GM11168 (cell line): ENCODE measurements around the gene CDH23.

Experiments
- in situ Hi-C: fragments of 300-500 bp; cut with MboI; formaldehyde crosslinking; loops from one replicate; pipeline ENCODE4 v1.12.0; 2022; ENCODE audit warnings: low sequenced_read_pairs; ENCODE audit not compliant: unreplicated experiment

The CDH23 gene

DNA sequence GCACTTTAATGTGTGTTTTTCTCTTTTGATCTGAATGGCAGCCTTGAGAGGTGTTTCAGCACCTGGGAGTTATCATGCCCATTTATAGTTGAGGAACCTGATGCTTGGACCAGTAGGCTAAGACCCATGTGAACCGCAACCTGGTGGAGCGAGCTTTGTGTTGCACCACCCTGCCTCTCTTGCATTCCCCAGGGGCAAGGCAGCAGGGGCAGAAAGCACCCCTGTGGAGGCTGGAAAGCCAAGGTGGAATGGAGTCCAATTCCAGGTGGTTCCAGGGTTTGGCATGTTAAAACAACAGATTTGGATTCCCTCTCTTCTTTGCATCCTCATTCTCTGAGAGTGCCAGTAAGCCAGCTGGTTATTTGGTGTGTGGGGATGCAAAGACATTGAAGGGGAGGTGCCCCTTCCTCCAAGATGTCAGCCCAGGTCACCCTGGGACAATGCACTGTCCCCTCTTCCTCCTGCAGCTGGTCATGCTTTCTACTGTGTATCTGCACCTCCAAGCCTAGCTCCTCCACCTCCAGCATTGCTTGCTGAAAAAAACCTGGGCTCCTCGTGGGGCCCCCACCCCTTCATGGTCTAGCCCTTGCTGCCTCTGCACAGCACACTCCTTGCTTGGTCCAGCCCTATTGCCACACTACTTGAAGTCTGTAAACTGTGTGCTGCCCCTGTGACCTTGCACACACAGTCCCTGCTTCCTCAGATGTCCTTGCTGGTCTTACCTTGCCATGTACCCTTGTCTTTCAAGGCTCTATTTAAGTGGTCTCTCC lies 5.6 kb upstream of the CDH23 start:
- in situ Hi-C loops, result no loop called here

DNA sequence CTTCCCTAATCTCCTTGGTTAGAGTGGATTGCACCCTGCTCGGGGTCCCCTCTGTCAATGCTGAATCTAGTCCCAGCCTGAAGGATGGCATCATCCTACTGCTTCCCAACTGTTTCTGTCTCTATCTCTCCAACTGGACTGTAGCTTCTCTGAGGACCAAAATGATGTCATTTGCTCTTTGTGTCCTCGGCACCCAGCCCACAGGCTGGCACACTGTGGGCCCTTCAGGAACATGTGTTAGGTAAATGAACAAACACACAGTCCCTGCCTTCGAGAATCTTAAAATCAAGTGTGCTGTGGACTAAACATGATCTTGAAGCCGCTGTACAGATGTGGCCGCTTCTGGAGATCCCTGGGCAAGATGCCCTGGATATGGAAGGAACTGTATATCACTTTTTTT lies 5.0 kb upstream of the CDH23 start:
- in situ Hi-C loops, result no loop called here

DNA sequence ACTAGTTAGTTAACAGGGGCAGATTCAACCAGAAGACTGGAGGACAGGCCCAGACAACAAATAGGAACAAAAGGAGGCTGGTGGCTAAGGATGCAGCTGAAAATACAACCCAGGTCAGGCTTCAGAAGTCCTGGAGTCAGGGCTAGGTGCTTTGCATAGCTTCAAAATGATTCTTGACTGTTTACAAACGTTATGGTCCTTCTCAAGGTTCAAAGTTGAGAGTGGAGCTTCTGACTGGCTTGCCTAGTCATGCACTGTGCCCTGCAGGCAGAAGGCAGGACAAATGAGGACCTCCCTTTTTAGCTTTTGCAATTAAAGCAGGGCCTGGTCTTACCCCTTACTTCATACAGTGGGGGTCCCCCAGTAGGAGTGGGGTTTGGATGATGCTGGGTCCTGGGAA lies 4.4 kb upstream of the CDH23 start:
- in situ Hi-C loops, result no loop called here

DNA sequence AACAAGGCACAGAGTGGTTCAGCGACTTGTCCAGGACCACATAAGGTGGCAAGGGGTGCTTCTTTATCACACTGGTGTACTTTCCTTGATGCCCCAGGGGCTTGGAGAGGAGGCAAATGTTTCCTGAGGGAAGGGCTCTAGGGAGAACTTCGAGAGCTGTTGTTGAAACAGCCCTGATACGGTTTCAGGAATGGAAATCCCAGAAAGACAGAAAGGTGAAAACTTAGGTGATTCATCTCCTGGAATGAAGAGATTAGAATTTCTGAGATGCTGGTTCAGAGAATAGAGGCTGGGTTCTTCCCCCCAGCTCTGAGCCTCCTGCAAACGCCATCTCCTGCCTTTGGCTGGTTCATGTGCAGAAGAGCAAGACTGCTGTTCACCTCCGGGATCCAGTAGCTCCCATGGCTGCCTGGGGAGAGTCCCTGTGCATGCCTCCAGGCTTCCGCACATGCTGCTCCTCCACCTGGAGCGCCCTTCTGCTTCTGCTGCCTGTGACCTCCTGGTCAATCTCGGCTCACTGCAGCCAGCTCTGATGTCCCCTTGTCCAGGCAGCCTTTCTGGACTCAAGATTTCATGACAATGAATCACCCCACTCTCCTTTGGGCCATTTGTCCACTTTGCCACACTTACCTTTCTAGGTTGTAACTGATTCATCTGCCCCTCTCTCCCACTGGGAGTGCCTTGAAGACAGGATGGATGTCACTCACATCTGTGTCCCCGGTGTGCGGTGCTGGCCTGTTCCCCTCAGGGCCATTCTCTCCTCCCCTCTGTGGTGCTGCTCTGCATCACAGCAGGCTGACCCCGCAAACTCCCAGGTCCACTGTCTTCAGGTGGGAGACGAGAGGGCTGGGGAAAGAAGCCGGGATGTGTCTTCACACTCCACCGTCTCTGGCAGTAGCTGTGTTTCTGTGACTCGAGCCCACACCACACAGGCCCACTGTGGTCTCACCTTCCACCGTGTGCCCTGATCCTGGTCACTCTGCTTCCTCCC lies 3.6 kb upstream of the CDH23 start:
- in situ Hi-C loops, result no loop called here

DNA sequence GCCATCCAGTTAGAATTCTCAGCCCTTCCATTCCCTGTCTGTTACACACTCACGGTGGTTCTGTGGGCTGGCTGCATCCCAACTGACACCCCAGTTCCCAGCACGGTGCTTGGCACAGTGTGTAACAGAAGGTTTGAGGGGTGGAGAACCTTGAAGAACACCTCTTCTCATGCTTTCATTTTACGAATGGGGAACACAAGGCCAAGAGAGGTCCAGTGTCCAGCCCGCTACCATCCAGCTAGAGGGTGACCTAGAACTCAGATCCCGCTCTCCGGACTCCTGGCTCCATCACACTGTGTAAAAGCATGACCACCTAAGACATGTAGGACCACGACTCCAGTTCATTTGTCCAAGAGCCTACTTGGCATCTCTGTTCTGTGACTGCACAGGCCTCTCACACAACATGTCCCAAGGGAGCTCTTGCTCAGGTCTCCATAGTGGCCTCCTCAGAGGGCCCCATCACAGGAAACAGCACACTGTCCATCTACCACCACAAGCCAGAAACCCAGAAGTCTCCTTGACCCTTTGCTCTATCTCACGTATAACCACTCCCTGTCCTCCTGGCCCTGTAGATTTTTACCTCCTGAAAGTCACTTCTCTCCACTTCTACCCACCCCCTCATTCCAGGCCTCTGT lies 2.8 kb upstream of the CDH23 start:
- in situ Hi-C loops, result no loop called here

DNA sequence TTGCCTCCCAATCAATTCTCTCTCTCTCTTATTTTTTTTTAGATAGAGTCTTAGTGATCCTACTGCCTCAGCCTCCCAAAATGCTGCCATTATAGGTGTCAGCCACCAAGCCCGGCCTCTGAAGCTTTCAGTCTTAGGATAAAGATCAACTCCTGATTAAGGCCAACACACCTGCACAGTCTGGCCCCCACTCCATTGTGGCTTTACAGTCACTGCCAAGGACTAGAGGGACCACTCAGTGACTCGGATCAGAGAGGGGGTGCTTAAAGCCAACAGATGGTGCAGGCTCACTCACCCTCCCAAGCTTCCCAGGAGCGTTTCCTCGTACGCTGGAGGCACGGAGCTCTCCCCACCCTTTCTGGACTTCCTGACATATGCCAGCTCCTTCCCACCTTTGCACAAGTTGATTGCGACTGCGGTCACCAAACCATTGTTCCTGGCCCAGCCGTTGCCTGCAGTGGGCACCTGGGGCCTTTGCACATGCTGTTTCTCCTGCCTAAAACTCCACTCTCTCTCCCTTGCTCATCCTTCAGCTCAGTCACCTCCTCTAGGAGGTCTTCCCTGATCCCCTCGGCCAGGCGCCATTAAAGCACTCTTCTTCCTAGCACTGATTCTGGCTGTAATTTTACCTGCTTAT lies 1.7 kb upstream of the CDH23 start:
- in situ Hi-C loops, result no loop called here

DNA sequence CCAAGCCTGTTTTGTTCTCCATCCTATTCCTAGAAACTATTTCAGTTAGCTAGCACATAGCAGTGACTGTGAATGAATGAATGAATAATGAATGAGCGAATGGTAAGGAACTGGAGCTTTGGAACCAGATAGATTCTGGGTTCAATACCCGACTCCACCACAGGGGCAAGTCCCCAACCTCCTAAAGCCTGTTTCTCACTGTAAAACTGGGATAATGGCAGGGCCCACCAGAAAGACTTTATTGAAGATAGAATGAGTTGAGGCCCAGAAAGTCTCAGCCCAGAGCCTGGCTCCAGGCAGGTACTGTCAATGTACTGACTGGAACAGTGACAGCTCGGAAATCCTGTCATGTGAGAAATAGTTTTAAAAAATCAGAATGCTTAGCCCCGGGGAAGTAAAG lies 1.1 kb upstream of the CDH23 start:
- in situ Hi-C loops, result no loop called here

DNA sequence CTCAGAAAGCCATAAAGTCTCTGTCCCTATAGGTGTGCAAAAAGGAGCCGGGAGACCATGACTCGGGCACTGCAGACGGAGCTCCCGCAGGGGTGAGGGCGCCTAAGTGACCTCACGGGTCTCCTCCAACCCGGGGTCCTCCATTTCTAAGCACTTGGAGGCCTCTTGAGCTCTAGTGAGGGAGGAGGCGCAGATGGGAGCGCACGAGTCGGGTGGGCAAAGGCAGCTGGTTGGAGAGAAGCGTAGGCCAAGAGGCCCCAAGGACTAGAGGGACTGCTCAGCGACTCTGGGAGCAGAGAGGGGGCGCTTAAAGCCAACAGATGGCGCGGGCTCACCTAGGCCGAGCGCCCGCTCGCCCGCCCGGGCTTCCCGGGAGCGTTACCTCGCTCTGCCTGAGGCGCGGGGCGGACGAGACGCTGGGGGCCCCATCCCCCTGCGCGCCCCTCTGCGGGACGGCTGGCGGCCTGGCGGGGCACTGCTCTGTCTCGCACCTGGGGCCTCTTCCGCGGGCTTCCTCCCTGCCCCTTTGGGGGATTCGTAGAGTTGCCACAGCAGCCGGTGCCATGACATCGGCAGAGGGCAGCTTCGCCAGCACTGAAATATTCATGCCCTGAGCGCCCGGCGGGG lies 523 bp upstream of the CDH23 start:
- in situ Hi-C loops, result no loop called here

DNA sequence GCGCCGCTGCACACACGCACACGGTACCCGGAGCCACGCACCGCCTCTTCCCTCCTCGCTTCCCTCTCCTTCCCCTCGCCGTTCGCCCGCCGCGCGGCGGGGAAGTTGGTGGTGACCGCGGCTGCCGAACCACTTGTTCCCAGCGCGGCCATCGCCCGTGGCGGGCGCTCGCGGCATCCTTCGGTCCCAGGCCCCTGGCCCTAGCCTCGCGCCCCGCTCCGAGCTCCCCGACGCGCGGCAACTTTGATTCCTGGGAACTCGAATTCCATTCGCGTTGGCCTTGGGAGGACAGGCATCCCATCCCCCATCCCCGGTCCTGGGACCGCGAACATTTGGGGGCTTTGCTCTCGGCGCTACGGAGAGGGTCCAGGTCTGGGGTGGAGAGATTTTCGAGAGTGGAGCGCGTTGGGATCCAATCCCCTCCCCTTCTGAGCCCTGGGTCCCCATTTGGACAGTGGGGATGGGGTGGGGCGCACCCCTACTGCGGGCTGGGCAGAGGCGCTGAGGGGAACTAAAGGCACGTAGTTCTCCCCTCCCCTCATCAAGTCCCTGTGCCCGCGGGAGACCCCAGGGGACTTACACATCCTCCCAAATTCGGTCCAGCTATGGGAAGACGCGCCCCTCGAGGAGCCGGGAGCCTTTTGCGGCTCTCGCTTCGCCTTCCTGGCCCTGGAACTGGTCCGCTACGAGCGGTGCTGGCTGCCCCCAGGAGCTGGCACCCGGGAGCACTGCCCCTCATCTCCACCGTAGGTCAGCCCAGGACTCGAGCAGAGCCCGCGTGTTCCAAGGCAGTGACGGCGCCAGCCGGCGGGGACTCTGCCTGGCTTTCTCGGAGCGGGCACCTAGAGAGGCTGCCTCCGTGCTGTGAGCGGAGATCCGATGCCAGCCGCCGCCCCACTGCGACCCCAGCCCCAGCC lies 834 bp downstream of the CDH23 start:
- in situ Hi-C loops, result no loop called here

DNA sequence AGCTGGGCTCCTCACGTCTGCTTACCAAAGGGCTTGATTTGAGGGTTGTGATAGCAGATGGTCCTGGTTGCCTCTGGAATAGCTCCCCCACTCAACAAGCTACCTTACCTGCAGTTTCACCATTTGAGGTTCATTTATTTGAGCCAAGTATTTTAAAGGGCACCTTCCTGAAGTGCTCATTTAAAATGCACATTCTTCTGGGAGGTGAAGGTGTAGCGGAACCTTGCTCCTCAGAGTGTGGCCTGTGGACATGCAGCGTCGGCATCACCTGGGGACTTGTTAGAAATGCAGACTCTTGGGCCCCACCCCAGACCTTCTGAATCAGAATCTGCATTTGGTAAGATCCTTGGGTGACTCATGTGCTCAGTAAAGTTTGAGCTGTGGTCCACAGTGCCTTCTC lies 2.3 kb downstream of the CDH23 start:
- in situ Hi-C loops, result no loop called here

DNA sequence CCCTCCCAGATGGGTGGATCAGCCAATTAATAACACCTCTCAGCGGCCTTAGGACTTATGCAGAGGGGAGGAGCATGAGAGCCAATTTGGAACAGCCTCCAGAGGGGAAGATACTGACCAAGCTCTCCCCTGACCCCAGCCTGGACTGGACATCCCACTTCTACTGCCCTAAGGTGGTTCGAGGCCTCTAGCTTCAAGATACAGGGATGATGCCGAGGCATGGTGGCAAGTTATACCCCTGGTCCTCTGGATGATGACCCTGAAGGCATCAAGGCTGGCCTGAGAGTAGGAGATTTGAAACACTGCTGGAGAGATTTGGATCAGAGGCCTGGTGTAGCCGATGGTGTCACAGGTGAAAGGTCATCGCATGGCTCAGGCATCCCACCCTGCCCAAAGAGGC lies 3.2 kb downstream of the CDH23 start:
- in situ Hi-C loops, result no loop called here

DNA sequence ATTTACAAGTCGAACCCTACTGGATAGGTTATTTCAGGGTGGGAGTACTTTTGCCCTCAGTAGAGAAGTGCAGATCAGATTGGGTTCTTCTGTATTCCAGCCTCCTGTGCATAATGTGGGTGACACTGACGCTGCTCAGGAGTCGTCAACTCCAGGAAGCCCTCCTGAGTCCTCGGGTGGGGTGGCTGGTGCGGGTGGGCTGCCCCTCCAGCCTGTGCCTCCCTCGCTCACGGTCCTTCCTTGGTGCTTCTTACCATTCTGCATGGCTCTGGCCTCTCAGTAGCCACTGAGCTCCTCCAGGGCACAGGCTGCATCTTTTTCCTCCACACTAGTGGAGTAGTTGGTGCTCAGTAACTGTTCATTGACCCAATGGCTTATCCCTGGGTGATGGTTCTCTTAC lies 4.3 kb downstream of the CDH23 start:
- in situ Hi-C loops, result no loop called here

DNA sequence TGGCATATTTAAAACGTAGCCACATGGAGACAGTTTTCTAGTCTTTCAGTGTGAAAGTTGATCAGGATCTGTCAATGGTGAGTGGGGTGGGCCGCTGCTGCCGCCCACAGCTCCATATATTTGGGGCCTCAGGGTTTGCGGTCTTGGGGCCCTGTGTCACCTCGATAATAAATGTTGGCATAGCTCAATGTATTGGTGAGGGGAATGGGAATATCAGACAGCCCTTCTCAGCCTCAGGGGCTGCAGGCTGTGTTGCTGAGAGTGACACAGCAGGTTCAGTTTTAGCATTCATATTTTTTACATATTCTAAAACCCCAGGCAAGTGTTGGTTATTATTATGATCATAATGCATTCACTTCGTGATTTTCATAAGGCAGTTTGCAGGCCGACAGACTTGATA lies 5.3 kb downstream of the CDH23 start:
- in situ Hi-C loops, result no loop called here

DNA sequence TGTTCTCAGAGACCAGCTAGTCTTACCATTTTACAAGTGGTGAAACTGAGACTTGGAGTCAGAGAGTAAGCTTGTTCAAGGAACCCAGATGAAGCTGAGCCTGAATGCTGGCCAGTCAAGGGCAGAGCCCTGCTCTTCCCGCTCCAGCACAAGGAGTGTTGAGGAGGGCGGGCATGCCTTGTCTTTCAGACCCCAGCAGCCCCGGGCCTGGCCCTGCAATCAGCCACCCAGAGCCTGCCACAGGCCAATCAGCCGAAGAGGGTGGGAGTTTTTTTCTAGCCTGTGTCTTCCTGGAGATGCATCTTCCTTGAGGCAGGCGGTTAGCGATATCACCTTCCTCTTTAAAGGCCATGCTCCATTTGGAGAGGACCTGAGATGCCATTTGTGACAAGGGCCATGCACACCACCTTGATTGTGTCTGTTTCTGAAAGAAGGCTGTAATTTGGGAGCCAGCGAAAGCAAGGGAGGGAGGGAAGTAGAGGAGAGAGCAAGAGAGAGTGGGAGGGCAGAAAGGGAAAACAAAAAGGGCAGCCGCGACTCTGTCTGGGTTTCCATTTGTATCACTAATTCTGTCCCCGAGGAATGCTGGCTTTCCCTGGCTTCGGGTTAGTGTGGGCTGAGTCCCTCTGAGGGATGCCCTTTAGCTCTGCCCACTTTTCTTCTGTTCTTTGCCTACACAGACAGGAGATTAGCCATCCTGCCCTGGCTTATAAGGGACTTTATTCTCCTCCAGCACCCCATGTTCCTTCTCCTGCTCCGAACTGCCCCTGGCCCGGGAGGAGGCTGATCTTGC lies 8.0 kb downstream of the CDH23 start:
- in situ Hi-C loops, result no loop called here

DNA sequence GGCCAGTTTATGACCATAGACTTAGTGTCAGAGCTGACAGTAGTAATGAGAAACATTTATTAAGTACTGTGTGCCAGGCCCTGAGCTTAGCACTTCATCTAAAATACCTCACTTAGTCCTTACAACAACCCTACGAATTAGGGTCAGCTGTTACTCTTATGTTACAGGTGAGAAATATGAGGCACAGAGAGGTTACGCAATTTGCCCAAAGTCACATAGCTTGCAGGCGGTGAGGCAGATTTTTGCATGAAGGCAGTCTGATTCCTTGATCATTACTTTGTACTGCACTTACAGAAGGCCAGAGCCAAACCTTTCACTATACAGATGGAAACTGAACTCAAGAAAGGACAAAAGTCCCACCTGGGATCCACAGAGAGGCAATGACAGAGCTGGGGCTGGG lies 10.2 kb downstream of the CDH23 start:
- in situ Hi-C loops, result no loop called here

DNA sequence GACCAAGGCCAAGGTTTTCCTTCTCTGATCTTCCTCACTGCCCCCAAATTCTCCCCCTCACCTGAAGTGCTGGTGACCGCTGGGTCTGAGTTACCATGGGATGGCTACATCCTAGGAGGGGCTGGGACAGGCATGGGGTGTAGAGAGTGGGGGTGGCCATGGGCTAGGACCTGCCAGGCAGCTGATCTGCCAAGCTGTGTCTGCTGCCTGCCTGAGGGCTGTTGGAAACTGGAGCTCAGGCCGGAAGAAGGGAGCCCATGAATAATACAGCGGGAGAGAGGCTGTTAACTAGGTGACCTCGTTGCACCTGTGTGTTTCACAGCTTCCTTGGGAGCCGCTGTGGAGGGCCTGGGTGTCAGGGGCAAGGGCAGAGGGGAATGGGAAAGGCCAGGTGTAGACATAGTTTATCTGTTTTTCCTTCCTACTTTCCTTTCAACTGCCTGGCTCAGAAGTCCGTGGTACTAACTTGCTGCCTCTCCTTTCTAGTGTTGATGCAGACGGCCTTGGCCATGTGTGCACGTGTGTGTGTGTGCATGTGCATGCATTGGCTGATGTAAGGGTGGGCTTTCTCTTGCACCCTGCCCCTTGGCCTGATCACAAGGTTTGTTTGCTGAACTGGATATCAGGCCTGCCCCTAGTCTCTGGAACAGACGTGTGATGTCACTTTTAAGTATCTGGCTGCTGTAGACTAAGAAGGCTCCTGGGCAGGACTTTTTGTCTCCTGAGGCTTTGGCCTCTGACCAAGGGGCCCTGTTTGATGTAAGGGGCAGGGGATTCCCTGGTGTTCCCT lies 11.9 kb downstream of the CDH23 start:
- in situ Hi-C loops, result no loop called here

DNA sequence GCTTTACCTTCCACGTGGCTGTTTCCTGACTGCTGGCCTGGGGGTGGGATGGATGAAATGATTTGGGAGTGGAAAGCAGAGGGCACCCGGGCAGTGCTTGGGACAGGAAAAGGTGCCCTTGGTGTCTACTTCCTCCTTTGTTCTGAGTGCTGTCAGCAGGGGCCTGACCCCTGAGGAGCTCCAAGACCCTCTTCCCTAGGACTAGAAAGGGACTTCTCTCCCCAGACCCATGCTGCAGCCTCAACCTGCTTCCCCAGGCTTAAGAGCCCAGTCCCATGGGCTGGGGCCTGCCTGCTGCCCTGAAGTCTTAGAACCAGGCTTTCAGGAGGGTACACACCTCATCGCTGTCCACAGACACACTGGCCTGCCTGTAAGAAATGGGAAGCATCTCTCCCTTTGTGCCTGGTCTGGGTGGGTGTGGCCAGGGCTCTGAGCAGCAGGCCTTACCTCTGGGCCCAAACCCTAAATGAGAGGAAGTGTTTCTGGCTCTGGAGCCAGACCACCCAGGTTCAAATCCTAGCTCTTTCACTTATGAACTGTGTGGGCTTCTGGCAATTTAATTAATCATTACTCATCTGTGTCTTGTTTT lies 12.9 kb downstream of the CDH23 start:
- in situ Hi-C loops, result no loop called here
